ENCODE data around the gene PGM2L1. TPM values are rescaled to one million over a fixed set of nuclear protein-coding genes. Genes with fewer than 3 reads are reported as not detected.
"Not testable (repeated sequence)": the region's sequence is repeated elsewhere in the genome, so short reads cannot be mapped to it uniquely, and the experiment has no call there.

PGM2L1 gene
- total and polyA plus RNA-seq, 2 experiments from 2014 or later = 4.7 to 5.6 TPM

GRCh38 chr11:74427384-74427886 is 29.2 kb upstream of the PGM2L1 start:
- no peaks in the 10 kb centered on the region for H3K9me3 ChIP-seq (ENCODE audit: low read depth)
- H3K4me1 ChIP-seq (ENCODE audit: low read depth) = no peaks in the 10 kb centered on the region
- no peaks in the 10 kb centered on the region for H3K27me3 ChIP-seq
- DNase-seq (ENCODE audit: low read depth in 1 of 2, low spot score in 1 of 2) = no peak
- no peak overlapping the region for H3K27ac ChIP-seq
- no peaks in the 10 kb centered on the region for H3K36me3 ChIP-seq
- no peak overlapping the region for H3K4me3 ChIP-seq
- TF ChIP-seq, protein P1, sequence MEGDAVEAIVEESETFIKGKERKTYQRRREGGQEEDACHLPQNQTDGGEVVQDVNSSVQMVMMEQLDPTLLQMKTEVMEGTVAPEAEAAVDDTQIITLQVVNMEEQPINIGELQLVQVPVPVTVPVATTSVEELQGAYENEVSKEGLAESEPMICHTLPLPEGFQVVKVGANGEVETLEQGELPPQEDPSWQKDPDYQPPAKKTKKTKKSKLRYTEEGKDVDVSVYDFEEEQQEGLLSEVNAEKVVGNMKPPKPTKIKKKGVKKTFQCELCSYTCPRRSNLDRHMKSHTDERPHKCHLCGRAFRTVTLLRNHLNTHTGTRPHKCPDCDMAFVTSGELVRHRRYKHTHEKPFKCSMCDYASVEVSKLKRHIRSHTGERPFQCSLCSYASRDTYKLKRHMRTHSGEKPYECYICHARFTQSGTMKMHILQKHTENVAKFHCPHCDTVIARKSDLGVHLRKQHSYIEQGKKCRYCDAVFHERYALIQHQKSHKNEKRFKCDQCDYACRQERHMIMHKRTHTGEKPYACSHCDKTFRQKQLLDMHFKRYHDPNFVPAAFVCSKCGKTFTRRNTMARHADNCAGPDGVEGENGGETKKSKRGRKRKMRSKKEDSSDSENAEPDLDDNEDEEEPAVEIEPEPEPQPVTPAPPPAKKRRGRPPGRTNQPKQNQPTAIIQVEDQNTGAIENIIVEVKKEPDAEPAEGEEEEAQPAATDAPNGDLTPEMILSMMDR (IDR thresholded peaks at IDR 0.05; ENCODE audit: low read depth, low read length) = no peak

- Histone ChIP-seq H3K27ac (no peak overlapping the region), H3K27me3 (peaks cover 4% of the 10 kb centered on the region), H3K4me3 (no peak overlapping the region), H3K4me1 (ENCODE audit: low read depth) (no peaks in the 10 kb centered on the region), H3K36me3 (no peaks in the 10 kb centered on the region), H3K9me3 (ENCODE audit: low read depth) (no peaks in the 10 kb centered on the region)
- DNase-seq (ENCODE audit: low read depth in 1 of 2, low spot score in 1 of 2) = no peak
- TF ChIP-seq, protein P1 (IDR thresholded peaks at IDR 0.05; ENCODE audit: low read depth, low read length) = no peak
These were observed 26.9 kb upstream of the PGM2L1 start for GRCh38 chr11:74425100-74425499.

DNA sequence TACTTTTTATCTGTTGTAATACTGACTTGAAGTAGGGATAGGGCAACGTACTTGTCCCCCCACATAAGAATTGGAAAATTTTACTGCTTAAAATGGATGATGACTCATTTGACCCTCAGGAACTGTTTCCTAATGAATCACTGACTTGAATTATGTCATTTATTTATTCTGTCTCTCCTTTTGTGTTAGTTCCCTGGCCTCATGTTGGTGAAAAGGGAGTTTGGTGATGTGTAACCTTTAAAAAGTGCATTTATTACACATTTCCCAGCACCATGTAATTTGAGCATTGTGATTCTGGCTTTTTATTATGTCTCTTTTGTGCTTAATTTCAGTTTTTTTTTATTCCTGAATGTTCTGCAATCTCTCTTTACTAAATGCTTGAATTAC is 20.3 kb upstream of the PGM2L1 start:
- no peak overlapping the region for H3K27ac ChIP-seq
- H3K4me3 ChIP-seq = no peak overlapping the region
- H3K9me3 ChIP-seq (ENCODE audit: low read depth) = no peaks in the 10 kb centered on the region
- H3K36me3 ChIP-seq = no peaks in the 10 kb centered on the region
- H3K4me1 ChIP-seq (ENCODE audit: low read depth) = no peaks in the 10 kb centered on the region
- DNase-seq (ENCODE audit: low read depth in 1 of 2, low spot score in 1 of 2) = peak in 1 of 2 donors; percentile 56
- TF ChIP-seq, protein P1 (IDR thresholded peaks at IDR 0.05; ENCODE audit: low read depth, low read length) = no peak
- peaks cover 4% of the 10 kb centered on the region for H3K27me3 ChIP-seq

DNA sequence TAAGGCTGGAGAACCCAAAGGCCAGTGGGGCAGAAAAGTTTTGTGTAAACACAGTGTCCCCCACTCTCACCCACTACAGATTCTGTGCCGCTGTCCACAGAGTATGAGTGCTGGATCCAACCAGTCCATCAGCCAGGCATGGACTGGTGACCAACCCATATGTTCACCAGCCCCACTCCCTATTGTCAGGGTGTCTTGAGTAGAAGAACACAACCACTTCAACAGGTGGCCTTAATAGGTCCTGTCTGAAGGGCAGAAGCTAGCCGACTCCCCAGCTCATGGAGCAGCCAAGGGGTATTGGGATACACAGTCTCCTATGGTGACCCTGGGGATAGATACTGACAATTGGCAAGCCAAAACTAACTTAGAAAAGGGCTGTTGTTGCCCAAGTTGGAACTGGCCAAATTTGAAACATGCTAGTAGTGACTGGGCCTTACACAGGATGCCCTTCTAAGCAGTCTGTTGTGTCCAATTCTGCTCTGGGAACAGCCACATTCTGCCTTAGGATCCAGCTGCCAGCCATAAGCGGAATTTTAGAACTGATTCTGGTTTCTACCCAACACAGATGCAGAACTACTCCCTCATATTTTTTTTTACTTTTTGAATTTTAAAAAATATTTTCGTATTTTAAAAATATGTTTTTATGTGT is 19.8 kb upstream of the PGM2L1 start:
- TF ChIP-seq, protein P1 (IDR thresholded peaks at IDR 0.05; ENCODE audit: low read depth, low read length) = no peak
- H3K27ac ChIP-seq = no peak overlapping the region

DNA sequence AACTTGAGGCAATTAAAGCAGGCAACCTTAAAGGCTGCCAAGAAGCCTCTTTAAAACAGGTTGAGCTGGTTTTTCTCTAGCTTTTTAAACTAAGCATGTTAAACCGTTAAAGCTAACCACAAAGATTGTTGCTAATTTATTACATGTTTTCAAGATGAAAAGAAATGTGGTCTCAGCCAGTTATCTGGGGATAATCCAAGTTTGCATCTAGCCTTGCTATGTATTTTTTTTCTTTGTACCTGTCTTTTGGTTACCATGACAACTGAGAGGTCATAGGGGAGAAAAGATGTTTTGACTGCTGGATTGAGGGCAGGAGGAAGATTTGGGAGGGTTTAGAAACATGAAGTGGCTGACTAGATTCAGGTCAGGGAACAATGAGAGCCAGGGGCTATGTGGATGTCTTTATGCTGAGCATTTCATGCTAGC is 19.2 kb upstream of the PGM2L1 start:
- H3K4me3 ChIP-seq = no peak overlapping the region
- DNase-seq (ENCODE audit: low read depth in 1 of 2, low spot score in 1 of 2) = no peak
- no peaks in the 10 kb centered on the region for H3K4me1 ChIP-seq (ENCODE audit: low read depth)
- H3K27ac ChIP-seq = no peak overlapping the region
- no peaks in the 10 kb centered on the region for H3K36me3 ChIP-seq
- H3K27me3 ChIP-seq = peaks cover 4% of the 10 kb centered on the region
- no peaks in the 10 kb centered on the region for H3K9me3 ChIP-seq (ENCODE audit: low read depth)
- TF ChIP-seq, protein P1 (IDR thresholded peaks at IDR 0.05; ENCODE audit: low read depth, low read length) = no peak

More for the DNA sequence above, 19.8 kb upstream of the PGM2L1 start:
- peaks cover 4% of the 10 kb centered on the region for H3K27me3 ChIP-seq
- DNase-seq (ENCODE audit: low read depth in 1 of 2, low spot score in 1 of 2) = peak in 1 of 2 donors; percentile 22
- no peak overlapping the region for H3K4me3 ChIP-seq
- H3K4me1 ChIP-seq (ENCODE audit: low read depth) = no peaks in the 10 kb centered on the region
- H3K36me3 ChIP-seq = no peaks in the 10 kb centered on the region
- no peaks in the 10 kb centered on the region for H3K9me3 ChIP-seq (ENCODE audit: low read depth)

DNA sequence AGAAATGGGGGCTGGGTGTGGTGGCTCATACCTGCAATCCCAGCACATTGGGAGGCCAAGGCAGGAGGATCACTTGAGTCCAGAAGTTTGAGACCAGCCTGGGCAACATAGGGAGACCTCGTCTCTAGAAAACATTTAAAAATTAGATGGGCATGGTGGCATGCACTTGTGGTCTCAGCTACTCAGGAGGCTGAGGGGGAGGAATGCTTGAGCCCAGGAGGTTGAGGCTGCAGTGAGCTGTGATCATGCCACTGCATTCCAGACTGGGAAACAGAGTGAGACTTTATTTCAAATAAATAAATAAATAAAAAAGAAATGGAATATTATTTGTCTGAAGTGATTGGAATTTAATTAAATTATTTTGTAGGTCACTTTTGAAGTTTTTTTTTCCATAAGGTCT is 18.7 kb upstream of the PGM2L1 start:
- not testable (repeated sequence) for H3K27me3 ChIP-seq; H3K4me1 ChIP-seq (ENCODE audit: low read depth); H3K36me3 ChIP-seq; H3K9me3 ChIP-seq (ENCODE audit: low read depth); DNase-seq (ENCODE audit: low read depth in 1 of 2, low spot score in 1 of 2); H3K27ac ChIP-seq; H3K4me3 ChIP-seq
